GM12801 (cell line): ENCODE data around the gene ELAC2.

Source experiments
- TF ChIP-seq, protein P1 (sequence below): IDR thresholded peaks from one replicate; pipeline ENCODE4 v1.5.1; 2011; ENCODE audit warnings: control low read depth; ENCODE audit not compliant: insufficient read length; ENCODE audit errors: extremely low read depth

Gene ELAC2

DNA sequence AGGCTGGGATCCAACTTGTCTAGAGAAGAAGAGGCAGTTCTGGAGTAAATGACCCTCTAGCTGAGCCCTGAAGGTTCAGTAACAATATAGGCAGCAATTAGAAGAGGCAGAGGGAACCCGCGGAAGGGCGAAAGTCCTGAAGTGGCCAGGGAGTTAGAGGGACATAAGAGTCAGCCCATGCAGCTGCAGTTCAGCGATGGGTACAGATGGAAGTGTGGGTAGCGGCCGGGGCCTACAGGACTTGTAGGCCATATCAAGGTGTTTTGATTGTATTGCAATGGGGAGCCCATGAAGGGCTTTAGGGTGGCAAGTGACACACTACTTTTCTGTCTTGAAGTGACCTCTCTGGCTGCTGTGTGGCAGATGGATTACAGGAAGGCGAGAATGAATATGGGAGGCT, 3.0 kb downstream of the ELAC2 start:
- TF ChIP-seq, protein P1, sequence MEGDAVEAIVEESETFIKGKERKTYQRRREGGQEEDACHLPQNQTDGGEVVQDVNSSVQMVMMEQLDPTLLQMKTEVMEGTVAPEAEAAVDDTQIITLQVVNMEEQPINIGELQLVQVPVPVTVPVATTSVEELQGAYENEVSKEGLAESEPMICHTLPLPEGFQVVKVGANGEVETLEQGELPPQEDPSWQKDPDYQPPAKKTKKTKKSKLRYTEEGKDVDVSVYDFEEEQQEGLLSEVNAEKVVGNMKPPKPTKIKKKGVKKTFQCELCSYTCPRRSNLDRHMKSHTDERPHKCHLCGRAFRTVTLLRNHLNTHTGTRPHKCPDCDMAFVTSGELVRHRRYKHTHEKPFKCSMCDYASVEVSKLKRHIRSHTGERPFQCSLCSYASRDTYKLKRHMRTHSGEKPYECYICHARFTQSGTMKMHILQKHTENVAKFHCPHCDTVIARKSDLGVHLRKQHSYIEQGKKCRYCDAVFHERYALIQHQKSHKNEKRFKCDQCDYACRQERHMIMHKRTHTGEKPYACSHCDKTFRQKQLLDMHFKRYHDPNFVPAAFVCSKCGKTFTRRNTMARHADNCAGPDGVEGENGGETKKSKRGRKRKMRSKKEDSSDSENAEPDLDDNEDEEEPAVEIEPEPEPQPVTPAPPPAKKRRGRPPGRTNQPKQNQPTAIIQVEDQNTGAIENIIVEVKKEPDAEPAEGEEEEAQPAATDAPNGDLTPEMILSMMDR, result no peak

DNA sequence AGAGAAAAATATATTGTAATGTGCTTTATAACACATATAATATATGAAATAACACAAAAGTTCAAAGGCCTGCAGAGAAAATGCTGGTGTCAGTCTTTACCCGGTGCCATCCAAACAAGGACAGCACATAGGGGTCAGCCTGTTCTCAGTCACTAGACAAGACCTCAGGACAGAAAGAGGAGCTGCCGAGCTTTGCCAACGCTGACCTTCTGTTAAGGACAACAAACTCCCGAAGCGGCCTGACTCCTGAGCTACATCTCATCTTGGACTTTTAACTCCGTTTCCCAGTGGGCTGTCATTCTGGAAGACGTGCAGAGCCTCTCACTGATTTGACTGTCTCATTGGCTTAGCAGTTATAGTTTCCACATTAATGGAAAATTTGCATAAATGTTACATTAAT, 6.9 kb downstream of the ELAC2 start:
- TF ChIP-seq, protein P1, result no peak

DNA sequence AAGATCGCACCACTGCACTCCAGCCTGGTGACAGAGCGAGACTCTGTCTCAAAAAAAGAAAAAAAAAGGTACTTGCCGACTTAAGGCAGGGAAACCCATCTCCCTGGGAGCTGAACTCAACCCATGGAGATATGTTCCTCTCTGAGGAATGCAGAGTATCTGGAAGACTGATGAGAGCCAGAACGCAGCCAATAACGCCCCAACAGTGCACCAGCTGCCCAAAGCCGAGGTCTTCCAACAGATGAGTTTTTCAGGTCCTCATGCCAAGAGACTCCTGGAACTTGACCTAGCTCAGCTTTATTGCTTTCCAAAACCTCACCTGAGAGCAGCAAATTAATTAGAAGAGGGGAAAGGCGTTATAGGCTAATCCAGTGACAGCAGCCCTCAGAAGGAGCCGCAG, 9.4 kb downstream of the ELAC2 start:
- TF ChIP-seq, protein P1, result no peak

DNA sequence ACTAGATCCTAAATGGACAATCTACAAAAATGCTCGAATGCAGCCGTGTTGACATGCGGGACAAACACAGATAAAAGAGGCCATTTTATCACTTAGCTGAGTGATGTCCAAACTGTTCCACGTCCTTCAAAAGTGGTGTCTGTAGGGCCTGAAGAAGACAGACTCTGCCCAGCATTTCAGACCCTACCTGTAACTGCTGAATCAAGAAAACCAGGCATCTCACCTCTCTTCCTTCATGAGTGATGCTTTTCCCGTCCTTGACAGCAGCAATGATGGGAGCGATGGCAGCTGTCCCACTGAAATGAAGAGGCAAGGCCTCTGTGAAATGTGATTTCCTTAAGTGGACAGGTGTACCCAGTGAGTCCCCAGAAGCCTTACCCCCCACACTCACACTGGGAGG, 12.3 kb downstream of the ELAC2 start:
- TF ChIP-seq, protein P1, result no peak

DNA sequence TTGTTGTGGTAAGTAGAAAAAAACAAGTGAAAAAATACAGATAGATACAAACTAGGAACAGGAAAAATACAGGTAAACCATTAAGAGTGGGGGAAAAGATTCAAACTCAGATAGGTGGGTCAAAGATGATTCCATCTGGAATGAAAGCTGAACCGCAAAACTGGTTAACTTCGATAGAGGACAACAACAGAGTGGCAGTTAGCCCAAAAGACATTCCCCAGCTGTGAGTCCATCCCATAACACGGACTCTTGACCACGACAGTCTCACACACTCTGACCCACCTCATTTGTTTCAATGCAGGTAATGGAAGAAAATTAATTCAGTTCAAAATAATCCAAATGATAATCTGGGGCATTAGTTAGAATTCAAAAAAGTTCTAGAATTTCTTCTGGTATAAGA, 13.5 kb downstream of the ELAC2 start:
- TF ChIP-seq, protein P1, result no peak

DNA sequence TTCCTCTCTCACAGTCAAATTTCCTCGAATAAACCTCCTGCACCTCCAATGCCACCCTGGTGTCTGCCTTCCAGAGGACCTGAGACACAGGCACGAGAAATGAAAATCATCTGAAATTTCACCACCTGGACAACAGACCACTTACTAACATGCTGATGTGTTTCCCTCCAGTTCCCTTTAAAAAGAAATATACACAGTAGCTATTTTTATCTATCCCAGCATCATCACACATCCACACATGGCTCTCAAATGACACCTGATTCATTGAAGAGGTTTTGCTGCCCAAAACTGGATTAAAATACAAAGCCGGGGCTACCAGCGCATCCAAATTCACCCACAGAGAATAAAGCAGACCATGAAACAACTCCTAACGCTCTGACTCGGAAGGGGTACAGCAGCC, 13.9 kb downstream of the ELAC2 start:
- TF ChIP-seq, protein P1, result no peak

DNA sequence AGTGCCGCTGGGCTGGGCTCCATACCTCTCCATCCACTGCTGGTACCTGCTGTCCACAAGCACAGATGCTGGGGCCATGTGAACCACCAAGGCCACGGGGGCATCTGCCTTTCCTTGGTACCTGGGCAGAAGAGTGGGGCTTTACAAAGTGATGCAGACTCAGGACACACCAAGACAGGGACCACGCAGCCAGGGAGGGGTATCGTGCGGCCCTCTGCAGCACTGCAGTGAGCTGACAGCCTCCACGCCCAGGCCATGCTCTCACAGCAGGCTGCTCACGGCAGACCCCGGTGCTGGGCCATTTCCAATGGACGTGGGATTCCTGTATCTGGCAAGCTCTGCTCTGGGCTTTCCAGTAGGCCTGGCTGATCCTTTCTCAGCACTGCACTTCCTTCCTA, 14.4 kb downstream of the ELAC2 start:
- TF ChIP-seq, protein P1, result no peak

DNA sequence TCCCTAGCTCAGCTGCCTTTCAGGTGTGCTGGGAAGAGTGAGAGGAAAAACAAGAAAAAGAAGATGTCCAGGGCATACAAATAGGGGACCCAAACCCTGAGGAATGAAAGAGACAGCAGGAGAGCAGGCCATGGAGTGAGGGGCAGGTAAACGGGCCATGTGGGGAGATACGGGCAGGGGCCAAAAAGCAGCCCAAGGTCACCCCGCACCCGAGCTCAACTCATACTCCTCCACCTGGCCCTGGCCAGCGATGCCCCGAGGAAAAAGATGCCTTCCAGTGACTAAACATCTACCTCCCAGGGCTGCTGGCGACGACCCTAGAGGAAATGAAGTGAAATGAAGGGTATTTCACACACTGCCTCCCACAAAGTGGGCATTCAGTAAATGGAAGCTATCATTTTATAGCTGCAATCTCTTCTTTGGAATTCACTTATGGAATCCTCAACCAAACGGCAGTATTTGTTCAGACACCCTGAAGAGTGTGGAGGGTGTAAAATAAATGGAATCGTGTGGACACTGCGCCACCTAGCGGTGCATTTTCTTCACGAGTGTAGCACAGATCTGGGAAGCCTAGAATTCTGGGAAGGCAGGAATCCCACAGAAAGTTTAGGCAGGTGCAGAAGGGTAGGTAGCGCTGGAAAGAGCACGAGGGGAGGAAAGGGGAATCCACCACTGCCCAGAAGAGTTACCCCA, 14.9 kb downstream of the ELAC2 start:
- TF ChIP-seq, protein P1, result no peak
